ENCODE measurements around the gene SNRNP48.

DNA sequence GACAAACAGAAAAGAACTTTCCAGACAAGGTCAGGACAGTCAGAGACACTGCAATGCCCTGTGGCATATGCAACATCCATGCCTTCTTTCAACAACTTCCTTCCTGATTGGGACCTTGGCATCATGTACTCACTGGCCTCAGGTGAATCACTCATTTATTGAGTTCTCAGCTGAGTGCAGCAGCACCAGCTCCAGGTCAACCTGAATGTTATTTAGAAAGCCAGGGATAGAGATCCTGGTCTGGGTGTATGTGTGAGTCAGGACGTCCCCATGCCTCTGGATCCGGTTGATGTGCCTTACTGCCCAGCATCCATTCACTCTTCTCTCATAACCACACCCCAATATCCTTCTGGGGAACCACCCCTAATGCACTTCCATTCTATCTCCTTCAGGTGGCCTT, 54.4 kb downstream of the SNRNP48 start:
- TF ChIP-seq, protein P1, sequence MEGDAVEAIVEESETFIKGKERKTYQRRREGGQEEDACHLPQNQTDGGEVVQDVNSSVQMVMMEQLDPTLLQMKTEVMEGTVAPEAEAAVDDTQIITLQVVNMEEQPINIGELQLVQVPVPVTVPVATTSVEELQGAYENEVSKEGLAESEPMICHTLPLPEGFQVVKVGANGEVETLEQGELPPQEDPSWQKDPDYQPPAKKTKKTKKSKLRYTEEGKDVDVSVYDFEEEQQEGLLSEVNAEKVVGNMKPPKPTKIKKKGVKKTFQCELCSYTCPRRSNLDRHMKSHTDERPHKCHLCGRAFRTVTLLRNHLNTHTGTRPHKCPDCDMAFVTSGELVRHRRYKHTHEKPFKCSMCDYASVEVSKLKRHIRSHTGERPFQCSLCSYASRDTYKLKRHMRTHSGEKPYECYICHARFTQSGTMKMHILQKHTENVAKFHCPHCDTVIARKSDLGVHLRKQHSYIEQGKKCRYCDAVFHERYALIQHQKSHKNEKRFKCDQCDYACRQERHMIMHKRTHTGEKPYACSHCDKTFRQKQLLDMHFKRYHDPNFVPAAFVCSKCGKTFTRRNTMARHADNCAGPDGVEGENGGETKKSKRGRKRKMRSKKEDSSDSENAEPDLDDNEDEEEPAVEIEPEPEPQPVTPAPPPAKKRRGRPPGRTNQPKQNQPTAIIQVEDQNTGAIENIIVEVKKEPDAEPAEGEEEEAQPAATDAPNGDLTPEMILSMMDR (IDR thresholded peaks at IDR 0.05; ENCODE audit: insufficient read depth, low read depth, low read length), result no peak
- no peak for TF ChIP-seq EZH2 (IDR thresholded peaks at IDR 0.05; ENCODE audit: insufficient read depth, low read length)
